ENCODE data around the gene SST.

SST gene

GRCh38 chr3:187669675-187670504 is at the start of gene SST:
SST (minus strand) TSS chr3:187670394; CDS start chr3:187670291, 103 bp downstream.
- no peak for DNase-seq

DNA sequence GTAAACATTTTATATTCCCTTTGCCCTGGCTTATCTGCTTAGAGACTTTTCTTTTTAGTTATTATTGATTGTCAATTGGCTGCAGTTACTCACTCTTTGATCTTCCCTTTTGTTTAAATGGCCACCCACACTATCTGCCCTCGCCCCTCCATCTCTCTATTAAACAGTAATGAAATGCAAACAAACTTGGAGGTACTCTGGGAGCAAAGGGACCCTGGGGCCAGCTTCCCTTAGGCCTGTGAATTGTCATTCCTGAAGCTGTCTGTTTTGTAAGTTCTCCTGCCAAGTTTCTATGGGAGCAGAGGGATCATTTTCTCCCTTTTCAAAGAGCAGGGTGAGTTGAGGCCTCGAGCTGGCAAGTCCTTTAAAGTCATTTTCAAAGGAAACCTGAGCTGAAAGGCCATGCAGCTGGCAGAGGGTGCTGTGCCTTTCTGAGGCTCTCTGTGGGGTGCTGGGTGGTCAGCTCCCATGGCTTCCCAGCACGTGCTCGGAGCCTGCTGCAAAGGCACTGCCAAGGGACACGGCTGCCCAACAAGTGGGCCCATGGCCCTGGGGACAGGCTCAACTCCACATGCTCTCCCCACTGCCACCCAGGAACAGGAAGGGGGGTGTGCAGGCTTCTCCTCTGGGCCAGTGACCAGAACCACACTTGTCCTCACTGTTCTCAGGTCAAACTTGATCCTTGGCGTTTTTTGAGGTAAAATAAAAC is 49.6 kb upstream of the SST start:
- DNase-seq, result no peak

DNA sequence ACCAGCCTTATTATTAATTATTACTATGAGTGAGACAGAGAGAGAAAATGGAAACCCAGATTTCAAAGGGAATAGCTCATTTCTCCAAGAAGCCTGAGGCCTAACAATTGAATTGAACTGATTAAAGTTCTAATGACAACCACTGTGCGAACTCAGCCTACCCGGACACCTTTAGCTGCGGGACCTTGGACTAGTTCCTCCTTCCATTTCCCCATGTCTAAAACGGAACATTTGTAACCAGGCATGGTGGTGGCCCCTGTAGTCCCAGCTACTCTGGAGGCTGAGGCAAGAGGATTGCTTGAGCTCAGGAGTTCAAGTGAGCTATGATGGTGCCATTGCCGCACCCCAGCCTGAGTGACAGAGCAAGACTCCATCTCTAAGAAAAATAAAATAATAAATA is 48.6 kb upstream of the SST start:
- DNase-seq, result no peak

GRCh38 chr3:187717572-187717971 is 47.4 kb upstream of the SST start:
- DNase-seq, result no peak

DNA sequence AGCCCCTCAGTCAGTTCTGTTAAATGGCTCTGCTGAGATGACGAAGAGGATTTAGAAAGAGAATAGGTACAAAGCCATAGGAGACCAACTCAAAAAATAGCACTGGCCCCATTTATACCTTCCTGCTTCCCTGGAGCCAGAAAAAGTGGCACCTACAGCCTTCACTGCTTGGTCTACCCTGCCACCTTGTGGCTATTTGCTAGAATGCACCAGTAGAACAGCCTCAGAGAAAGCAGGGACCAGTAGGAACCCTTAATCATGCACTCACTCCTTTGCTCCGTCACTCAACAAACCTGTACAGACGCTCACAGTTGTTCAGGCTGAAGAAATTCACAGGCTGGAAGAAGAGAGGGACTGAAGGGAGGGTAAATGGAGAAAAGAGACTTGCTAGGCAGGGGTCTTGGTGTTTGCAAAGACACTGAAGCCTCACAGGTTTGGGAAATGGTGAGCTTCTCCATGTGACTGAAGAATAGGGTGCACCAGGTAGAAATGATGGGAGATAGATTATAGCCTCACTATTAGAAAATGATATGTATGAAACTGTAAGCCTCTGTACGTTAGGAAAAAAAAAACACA is 44.3 kb upstream of the SST start:
- peak; percentile 76 for DNase-seq

- DNase-seq, result no peak
Measured at GRCh38 chr3:187713504-187713903, 43.3 kb upstream of the SST start.

DNA sequence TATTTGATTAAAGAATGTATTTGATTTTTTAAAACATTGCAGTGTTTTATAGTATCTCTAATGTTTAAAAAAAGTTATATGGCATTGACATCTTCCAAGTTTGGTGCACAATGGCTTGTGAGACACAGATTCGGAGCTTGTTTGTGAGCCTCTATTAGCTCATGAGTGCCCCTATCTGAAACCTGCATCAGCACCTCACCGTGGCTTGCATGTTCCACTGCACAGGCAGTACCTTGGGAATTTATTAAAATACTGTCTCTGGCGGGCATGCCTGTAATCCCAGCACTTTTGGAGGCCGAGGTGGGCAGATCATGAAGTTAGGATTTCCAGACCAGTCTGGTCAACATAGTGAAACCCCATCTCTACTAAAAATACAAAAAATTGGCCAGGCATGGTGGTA is 39.0 kb upstream of the SST start:
- DNase-seq, result no peak

DNA sequence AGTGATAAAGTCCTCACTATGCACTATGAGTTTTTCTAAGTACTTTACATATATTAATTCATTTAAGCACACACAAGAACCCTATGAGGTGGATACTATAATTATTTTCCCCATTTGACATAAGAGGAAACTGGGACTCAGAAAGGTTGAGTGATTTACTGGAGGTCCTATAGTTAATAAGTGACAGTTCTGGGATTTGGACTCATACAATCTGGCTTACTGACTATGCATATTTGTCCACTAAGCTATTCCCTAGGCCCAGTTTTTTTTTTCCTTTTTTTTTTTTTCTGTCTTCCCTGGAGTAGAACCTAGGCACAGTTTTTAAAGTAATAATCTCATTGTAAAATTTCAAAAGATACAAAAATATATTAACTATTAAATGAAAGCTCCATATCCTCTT is 38.5 kb upstream of the SST start:
- DNase-seq, result no peak

DNA sequence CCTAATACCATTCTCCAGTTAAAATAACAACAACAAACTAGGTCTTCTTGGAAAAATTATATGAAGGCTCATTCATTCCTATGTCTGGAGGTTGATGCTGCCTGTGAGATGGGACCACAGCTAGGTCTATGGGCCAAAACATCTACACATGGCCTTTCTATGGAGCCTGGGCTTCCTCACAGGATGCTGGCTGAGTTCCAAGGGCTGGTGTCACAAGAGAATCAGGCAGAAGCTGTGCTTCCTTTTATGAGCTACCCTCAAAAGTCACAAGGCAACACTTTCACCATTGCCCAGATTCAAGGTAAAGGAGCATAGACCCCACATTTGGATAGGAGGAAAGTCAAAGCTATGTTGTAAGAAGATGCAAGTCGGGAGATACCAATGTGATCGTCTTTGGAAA is 36.8 kb upstream of the SST start:
- no peak for DNase-seq

- DNase-seq, result no peak
Measured at GRCh38 chr3:187705164-187705563, 35.0 kb upstream of the SST start.

GRCh38 chr3:187702507-187703033 is 32.4 kb upstream of the SST start, which contains the start of gene RTP2:
RTP2 (minus strand) TSS chr3:187702557; CDS start chr3:187702128, 429 bp downstream.
- DNase-seq, result no peak

- DNase-seq, result no peak
Measured at GRCh38 chr3:187700249-187700648, 30.1 kb upstream of the SST start.

DNA sequence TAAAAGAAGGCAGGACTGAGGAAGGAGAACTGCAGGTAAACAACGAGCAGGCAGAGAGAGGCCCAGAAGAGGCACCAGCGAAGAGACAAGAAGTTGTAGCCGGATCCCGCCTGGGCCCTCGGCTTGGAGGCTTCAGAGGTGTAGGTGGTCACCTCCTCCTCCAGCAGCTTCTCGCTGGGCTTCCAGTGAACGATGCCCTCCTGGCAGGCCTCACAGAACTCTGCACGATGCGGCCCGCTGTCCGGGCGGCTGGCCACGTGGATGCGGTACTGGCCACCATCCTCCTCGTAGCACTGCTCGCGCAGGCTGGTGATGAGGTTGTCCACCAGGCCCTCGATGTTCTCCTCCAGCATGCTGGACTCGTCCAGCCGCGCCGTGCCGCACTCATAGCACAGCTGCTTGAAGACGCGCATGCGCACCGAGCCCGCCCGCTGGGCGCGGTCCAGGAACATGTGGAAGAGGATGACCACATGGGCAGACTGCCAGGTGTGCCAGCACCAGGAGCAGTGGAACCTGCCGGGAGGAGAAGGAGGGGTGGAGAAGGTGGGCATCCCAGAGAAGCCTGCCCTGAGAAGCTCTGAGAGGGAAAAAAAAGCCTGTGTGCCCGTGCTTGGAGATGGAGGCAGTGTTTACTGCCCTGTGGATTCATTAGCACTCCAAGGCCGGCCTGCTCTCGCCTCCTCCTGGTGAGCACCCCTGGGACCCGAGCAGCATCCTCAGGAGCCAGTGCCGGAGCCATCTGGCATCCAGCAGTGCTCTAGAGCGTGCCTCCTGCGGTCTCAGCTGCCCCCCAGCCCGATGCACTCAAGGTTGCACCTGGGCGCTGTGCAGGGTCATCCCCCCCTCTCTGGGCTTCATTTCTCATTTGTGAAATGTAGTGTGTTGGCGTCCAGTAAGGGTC is 28.6 kb upstream of the SST start:
- no peak for DNase-seq

DNA sequence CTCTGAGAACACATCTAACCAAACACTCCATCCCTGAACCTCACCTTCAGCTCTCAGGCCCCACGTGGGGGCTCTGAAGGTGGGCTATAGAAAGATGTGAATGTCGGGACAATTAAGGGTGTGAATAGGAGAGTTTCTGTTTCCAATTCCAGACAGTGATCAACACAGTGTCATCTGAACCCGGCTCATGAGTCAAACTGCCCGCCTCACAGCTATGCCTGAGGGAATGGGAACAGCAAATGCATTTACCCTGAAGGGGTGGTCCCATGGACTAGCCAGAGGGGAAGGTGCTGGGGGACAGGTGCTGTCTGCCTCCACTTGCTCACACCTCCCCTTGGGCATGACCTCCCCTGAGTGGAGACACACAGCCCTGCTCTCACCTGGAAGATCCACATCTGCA is 25.8 kb upstream of the SST start:
- no peak for DNase-seq

DNA sequence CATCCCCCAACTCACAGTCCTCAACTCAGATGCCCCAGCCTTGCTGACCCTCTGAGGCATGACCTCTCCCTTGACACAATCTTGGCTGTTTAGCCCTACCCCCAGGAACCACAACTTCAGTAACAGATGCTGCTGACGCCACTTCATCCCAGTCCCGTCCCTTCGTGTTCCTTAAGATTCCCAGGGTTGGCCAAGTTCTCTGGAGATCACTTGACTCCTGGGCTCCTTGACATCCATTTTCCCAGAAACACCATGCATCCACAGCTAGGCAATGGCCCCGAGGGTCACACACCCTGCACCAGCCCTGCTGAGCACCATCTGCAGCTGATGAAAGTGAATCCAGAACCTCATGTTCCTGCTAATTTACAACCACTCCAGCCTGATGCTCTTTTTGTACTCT is 25.3 kb upstream of the SST start:
- DNase-seq, result no peak

DNA sequence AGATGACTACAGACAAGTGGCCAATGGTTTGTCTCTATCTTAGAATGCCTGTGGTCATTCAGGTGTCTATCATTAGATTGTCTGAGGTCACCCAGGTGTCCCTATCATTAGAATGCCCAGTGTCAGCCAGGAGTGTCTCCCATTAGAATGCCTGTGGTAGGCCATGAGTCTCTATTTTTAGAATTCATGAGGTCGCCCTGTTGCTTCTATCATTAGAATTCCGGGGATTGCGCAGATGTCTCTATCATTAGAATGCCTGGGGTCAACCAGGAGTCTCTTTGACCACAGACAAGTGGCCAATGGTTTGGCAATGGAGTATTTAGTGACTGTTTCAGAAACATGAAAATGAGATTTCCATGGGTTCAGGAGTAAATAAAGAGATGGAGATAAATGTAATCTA is 24.6 kb upstream of the SST start:
- no peak for DNase-seq

DNA sequence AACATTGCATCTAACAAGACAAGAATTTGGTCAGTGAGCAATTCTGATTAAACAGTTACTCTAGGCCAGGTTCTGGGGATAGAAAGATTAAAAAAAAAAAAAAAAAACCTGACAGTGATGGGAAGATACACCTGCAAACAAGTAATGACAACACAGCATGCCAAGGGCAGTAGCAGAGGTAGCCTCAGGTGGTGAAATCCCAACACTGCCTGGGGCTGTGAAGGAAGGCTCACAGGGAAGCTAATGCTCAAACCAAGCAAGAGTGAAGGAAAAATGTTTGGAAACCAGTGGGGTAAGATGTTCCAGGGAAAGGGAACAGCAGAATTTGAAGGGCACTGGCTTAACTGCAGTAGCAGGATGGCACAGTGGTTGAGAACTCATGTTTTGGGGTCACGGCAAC is 23.2 kb upstream of the SST start:
- DNase-seq, result no peak

- DNase-seq, result no peak
Measured at GRCh38 chr3:187689984-187690383, 19.8 kb upstream of the SST start.

GRCh38 chr3:187686621-187687273 is 16.6 kb upstream of the SST start:
- no peak for DNase-seq

DNA sequence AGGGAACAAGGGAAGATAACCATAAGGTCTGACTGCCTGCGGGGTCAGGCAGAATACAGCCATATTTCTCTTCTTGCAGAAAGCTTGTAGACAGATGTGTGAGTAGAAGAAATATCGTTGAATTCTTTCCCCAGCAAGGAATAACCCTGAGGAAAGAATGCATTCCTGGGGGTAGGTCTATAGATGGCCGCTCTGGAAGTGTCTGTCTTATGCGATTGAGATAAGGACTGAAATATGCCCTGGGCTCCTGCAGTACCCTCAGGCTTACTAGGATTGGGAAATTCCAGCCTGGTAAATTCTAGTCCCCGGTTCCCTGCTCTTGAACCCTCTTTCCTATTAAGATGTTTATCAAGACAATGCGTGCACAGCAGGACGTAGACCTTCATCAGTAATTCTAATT is 15.8 kb upstream of the SST start:
- DNase-seq, result no peak

DNA sequence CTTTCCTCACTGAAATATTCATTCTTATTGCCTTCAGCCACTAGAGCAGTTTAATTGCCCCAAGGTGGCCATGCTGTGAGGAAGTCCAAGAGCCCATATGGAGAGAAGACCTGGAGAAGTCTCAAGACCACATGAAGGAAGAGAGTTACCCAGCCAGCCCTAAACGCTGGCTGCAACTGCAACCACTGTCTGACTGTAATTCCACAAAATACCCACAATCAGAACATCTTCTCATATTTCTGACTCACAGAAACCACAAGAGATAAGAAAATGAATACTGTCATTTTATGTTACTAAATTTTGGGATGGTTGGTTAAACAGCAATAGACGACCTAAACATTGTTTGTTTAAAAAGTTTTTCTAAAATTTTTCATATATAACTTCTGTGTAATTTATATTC is 14.7 kb upstream of the SST start:
- DNase-seq, result no peak

- no peak for DNase-seq
Measured at GRCh38 chr3:187684444-187684843, 14.2 kb upstream of the SST start.

Data from CD4-positive, alpha-beta T cell treated with Interleukin-6 for 4 hours (primary cell).